Peyer's patch (tissue), 4 donors: Measurements from ENCODE around the gene ACSM6. TPM values are rescaled to one million over a fixed set of nuclear protein-coding genes. Genes with fewer than 3 reads are reported as not detected.

Source experiments
- DNase-seq, 3 donors: peaks; one replicate each; pipeline ENCODE4 v3.0.0-alpha.2; 2017 to 2019
- H3K27ac ChIP-seq, 4 donors: fragments of 200-600 bp; sonication (generic); one replicate each; pipeline ENCODE4 v1.5.1; 2016 to 2019
- H3K27me3 ChIP-seq, 2 donors: fragments of 200-600 bp; sonication (generic); one replicate each; pipeline ENCODE4 v1.5.1; 2019
- H3K36me3 ChIP-seq, 3 donors: fragments of 200-600 bp; sonication (generic); one replicate each; pipeline ENCODE4 v1.5.1; 2016 to 2019
- H3K4me1 ChIP-seq, 4 donors: fragments of 200-600 bp; sonication (generic); one replicate each; pipeline ENCODE4 v1.5.1; 2016 to 2019
- H3K4me3 ChIP-seq, 4 donors: fragments of 200-600 bp; sonication (generic); 1 replicate in 3 of 4; 2 replicates in 1 of 4; pipeline ENCODE4 v1.5.1; 2016 to 2019; ENCODE audit warnings: mild to moderate bottlenecking in 1 of 4
- H3K9me3 ChIP-seq, 4 donors: fragments of 200-600 bp; sonication (generic); one replicate each; pipeline ENCODE4 v1.5.1; 2016 to 2019; ENCODE audit warnings: mild to moderate bottlenecking in 1 of 4
- CTCF ChIP-seq, 6 experiments: fragments of 450-650 bp in 4 of 6; fragments of 200-600 bp in 2 of 6; sonication (generic) in 1 of 6; IDR thresholded peaks; one replicate each; pipeline ENCODE4 v1.5.1; 2017 to 2019; ENCODE audit warnings: antibody characterized with exemption in 6 of 6, mild to moderate bottlenecking in 3 of 6, moderate library complexity in 1 of 6
- POLR2A ChIP-seq, 2 donors: fragments of 450-650 bp; IDR thresholded peaks; one replicate each; pipeline ENCODE4 v1.5.1; 2017; ENCODE audit warnings: antibody characterized with exemption in 2 of 2, mild to moderate bottlenecking in 2 of 2, moderate library complexity in 2 of 2
- total RNA-seq, 4 donors: library from RNA; depleted of rRNA; stranded (reverse); fragments of >200 nt; gene quantifications; one replicate each; pipeline ENCODE4 v1.1.0, GENCODE V29; 2016

ACSM6 gene
- total RNA-seq, 4 donors from 2014 or later = not detected

DNA sequence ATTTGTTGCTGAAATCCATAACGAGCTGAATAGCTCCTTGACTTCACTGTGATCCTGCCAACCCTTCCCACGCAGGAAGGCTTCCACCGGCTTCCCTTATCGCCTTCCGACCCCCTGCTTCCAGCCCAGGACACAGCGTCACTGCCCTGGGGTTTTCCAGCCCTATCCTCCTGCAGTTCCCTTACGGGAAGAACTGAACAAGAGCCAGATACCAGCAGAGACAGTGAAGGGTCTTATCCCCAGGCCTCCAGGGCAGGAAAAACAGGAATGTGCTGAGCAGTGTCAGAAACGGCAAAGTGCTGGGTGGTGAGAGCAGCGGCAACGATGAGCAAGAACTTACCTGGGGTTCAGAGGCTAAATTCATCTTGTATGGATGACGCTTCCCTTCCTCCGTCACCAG lies 74.4 kb downstream of the ACSM6 start:
- H3K36me3 ChIP-seq = peaks cover 0 to 58% (median 0%) of the 10 kb centered on the region in 3 donors
- peaks cover 0 to 57% (median 6%) of the 10 kb centered on the region in 4 donors for H3K4me1 ChIP-seq
- H3K4me3 ChIP-seq = no peak overlapping the region
- no peaks in the 10 kb centered on the region for H3K27me3 ChIP-seq
- DNase-seq = no peak
- H3K9me3 ChIP-seq = no peaks in the 10 kb centered on the region
- no peak for TF ChIP-seq CTCF (IDR thresholded peaks at IDR 0.05)
- no peak for TF ChIP-seq POLR2A (IDR thresholded peaks at IDR 0.05)
- H3K27ac ChIP-seq = peak overlapping the region; percentile 55 to 81 (median 64)

DNA sequence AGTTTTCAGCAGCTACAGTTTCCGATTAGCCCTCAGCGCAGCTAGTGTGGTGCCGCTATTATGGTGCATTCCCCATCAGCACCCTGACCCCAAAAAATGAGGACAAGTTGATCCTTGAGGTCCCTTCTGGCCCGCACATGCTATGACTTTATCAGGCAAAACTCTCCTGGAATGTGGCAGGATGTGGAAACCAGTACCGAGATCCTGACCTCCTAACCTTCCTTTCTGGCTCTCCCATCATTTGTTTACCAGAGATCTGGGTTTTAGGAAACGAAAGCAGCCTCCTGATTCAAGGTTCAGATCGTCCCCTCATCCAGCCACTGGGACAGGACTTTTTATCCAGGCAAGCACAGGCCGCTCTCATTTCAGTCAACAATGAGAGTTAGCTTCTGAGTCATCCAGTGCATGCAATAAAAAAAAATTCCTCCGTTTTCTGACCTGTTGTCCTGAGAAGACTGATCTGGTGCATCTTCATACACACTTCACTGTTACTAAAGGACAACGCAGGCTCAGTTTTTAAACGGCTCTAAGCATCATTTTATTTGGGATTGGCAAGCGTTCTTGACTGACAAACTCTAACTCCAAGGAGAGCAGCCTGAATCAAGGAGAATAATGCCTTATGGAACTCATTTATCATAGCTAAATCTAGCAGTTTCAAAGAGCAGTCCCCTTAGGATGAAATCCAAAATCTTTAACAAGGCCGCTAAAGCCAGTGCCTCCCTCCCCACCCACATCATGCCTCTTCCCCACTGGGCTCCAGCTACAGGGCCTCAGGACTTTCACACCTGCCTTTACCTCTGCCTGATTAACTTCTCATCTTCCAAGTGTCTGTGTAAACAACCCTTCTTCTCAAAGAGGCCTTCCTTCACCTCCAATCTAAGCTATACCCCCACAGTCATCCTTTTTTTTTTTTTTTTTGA lies 79.6 kb downstream of the ACSM6 start:
- Histone ChIP-seq H3K4me1 (peaks cover 0 to 70% (median 9%) of the 10 kb centered on the region in 4 donors), H3K9me3 (no peaks in the 10 kb centered on the region), H3K36me3 (peaks cover 0 to 30% (median 0%) of the 10 kb centered on the region in 3 donors), H3K4me3 (peak overlapping the region in 1 of 4 donors; percentile 5), H3K27ac (peak overlapping the region; percentile 59 to 92 (median 80)), H3K27me3 (no peaks in the 10 kb centered on the region)
- DNase-seq = peak in 1 of 3 donors; percentile 80
- peak in 1 of 2 donors; percentile 8 for TF ChIP-seq POLR2A (IDR thresholded peaks at IDR 0.05)
- no peak for TF ChIP-seq CTCF (IDR thresholded peaks at IDR 0.05)

- DNase-seq = no peak
These were observed 81.8 kb downstream of the ACSM6 start for GRCh38 chr10:95275726-95276366.

GRCh38 chr10:95276367-95277200 lies 82.5 kb downstream of the ACSM6 start:
- H3K4me3 ChIP-seq = no peak overlapping the region
- DNase-seq = peak in 2 of 3 donors; percentile 75 to 83
- H3K9me3 ChIP-seq = no peaks in the 10 kb centered on the region
- H3K4me1 ChIP-seq = peaks cover 0 to 91% (median 14%) of the 10 kb centered on the region in 4 donors
- TF ChIP-seq CTCF (IDR thresholded peaks at IDR 0.05) = no peak
- peak in 1 of 2 donors; percentile 51 for TF ChIP-seq POLR2A (IDR thresholded peaks at IDR 0.05)
- H3K36me3 ChIP-seq = peaks cover 0 to 2% (median 0%) of the 10 kb centered on the region in 3 donors
- no peaks in the 10 kb centered on the region for H3K27me3 ChIP-seq
- peak overlapping the region; percentile 35 to 92 (median 80) for H3K27ac ChIP-seq

More at GRCh38 chr10:95275726-95276366, 81.8 kb downstream of the ACSM6 start:
- H3K36me3 ChIP-seq = peaks cover 0 to 8% (median 0%) of the 10 kb centered on the region in 3 donors
- no peaks in the 10 kb centered on the region for H3K27me3 ChIP-seq
- peak overlapping the region; percentile 35 to 92 (median 80) for H3K27ac ChIP-seq
- TF ChIP-seq POLR2A (IDR thresholded peaks at IDR 0.05) = no peak
- TF ChIP-seq CTCF (IDR thresholded peaks at IDR 0.05) = no peak
- peak overlapping the region in 1 of 4 donors; percentile 0 for H3K4me3 ChIP-seq
- H3K9me3 ChIP-seq = no peaks in the 10 kb centered on the region
- peaks cover 0 to 87% (median 13%) of the 10 kb centered on the region in 4 donors for H3K4me1 ChIP-seq

- DNase-seq = no peak
- H3K27me3 ChIP-seq = no peaks in the 10 kb centered on the region
- no peaks in the 10 kb centered on the region for H3K9me3 ChIP-seq
- H3K4me3 ChIP-seq = no peak overlapping the region
- no peaks in the 10 kb centered on the region for H3K36me3 ChIP-seq
- H3K4me1 ChIP-seq = peaks cover 0 to 91% (median 14%) of the 10 kb centered on the region in 4 donors
- peak overlapping the region; percentile 35 to 92 (median 80) for H3K27ac ChIP-seq
- TF ChIP-seq POLR2A (IDR thresholded peaks at IDR 0.05) (no peak), CTCF (IDR thresholded peaks at IDR 0.05) (no peak)
These were observed 83.1 kb downstream of the ACSM6 start for GRCh38 chr10:95277201-95277570.
